Hepatocyte (in vitro differentiated cells): ENCODE data around the gene GLI3.

ENCODE experiments used
- EZH2 ChIP-seq: fragments of 200-600 bp; sonication (generic); IDR thresholded peaks from 2 replicates; pipeline ENCODE4 v1.6.1; 2016; ENCODE audit warnings: antibody characterized with exemption, mild to moderate bottlenecking, borderline replicate concordance
- EZH2phosphoT487 ChIP-seq: fragments of 200-600 bp; sonication (generic); IDR thresholded peaks from one replicate; pipeline ENCODE4 v1.6.1; 2018; ENCODE audit warnings: antibody characterized with exemption, mild to moderate bottlenecking, low read depth, moderate library complexity; ENCODE audit not compliant: unreplicated experiment, severe bottlenecking
- TF ChIP-seq, protein P1 (sequence below): fragments of 200-600 bp; sonication (generic); IDR thresholded peaks from 2 replicates; pipeline ENCODE4 v1.5.1; 2016; ENCODE audit warnings: antibody characterized with exemption, mild to moderate bottlenecking; ENCODE audit not compliant: poor library complexity

DNA sequence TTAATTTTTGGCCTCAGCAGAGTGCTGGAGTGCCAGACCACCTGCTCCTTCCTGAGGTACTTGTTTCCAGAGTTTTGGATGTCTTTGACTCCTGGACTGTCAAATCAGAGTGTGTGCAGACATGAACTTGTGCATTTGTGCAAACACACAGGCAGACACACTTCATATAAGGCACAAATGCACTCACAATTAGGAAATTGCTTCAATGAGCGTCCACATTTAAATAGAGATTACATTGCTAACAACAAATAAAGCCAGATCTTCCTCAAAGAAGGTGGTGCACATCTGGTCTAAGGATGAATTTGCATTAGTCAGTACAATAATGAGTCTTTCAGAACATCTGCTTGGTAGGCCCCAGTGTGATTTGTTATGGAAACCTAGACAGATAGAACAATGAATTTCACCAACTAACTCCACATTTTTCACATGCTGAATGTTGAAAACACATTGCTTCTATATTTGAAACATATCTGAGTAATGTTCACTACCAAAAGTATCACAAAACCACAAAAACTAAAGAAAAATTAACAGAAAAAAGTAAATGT lies 267.4 kb downstream of the GLI3 start:
- TF ChIP-seq, protein P1, sequence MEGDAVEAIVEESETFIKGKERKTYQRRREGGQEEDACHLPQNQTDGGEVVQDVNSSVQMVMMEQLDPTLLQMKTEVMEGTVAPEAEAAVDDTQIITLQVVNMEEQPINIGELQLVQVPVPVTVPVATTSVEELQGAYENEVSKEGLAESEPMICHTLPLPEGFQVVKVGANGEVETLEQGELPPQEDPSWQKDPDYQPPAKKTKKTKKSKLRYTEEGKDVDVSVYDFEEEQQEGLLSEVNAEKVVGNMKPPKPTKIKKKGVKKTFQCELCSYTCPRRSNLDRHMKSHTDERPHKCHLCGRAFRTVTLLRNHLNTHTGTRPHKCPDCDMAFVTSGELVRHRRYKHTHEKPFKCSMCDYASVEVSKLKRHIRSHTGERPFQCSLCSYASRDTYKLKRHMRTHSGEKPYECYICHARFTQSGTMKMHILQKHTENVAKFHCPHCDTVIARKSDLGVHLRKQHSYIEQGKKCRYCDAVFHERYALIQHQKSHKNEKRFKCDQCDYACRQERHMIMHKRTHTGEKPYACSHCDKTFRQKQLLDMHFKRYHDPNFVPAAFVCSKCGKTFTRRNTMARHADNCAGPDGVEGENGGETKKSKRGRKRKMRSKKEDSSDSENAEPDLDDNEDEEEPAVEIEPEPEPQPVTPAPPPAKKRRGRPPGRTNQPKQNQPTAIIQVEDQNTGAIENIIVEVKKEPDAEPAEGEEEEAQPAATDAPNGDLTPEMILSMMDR: no peak
- TF ChIP-seq EZH2 (no peak), EZH2phosphoT487 (no peak)
